Stimulated activated CD8-positive, alpha-beta memory T cell treated with anti-CD3 and anti-CD28 coated beads, Interleukin-7, amount 100 ng/mL, for 4 hours (primary cell): ENCODE measurements around the gene MTFR1L.
A peak's percentile ranks its signal among the peaks of the same experiment; 100 is the strongest.

Source experiments
- DNase-seq, 2 donors: peaks; one replicate each; pipeline ENCODE4 v3.0.0-alpha.2; 2020; ENCODE audit warnings: low read depth in 2 of 2

MTFR1L gene

DNA sequence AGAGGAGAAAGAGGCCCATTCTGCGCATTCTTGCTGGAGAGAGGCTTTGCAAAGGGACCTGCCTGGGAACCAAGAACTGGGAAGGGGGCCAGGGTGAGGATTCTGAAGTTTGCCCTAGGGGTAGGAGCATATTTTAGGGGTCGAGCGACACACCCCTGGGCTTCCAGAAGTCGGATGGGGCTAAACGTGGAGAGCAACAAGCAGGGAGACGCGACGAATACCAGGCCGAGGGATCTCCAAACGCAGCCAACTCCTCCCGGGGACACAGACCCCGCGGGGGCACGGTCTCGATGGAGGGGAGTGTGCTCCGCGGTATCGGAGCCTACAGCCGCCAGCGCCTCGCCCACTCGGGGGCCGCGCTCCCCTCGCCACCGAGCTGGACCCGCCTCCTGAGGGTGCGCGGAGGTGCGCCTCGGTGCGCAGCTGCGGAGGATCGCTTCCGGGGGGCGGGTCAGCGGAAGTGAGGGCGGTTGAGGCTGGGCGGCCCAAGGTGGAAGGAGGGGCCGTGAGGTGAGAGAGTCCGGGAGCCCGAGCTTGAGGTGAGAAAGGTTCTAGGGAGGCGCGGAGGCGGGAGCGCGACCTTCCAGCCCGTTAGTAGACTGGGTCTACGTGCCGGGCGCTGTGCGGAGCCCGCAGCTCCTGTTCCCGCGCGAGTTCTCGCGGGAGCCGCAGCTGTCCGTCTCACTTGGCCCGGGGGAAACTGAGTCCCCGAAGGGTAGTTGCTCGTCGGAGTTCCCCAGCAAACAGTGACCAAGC, at the start of gene MTFR1L:
MTFR1L (plus strand) TSS at position 464 of the 756 bp plus-strand sequence. CDS start 3,151 bp downstream, outside the sequence.
- peak; percentile 87 to 93 for DNase-seq

DNA sequence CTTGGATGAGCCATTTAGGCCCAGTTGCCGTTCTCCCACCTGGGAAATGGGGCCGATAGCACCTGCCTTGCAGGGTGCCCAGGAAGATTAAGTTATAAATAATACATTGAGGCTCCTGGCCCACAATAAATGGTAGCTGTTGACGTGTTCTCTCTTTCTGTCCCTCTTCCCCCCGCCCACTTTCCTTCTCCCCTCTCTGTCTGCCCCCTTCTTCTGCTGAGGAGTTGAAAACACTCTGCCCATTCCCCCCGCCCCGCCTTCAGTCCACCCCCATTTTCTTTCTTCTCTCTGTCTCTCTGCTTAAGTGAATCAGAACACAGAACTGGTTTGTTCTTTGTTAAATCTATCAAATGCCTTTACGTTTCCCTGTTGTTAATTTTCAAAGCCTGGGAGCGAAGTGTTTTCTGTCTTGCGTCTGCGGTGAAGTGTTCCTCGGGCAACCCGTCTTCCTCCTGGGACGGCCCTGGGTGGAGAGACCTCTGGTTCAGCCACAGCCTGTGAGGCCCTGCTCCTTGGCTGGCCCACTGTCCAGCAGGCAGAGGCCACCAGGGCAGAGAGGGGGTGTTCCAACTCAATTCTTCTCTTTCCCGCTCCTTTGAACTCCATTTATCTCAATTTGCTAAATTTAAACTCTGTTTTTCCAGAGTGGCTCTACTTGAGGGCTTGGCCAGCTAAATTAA, 49.1 kb upstream of the MTFR1L start:
- DNase-seq, result peak in 1 of 2 donors; percentile 7

DNA sequence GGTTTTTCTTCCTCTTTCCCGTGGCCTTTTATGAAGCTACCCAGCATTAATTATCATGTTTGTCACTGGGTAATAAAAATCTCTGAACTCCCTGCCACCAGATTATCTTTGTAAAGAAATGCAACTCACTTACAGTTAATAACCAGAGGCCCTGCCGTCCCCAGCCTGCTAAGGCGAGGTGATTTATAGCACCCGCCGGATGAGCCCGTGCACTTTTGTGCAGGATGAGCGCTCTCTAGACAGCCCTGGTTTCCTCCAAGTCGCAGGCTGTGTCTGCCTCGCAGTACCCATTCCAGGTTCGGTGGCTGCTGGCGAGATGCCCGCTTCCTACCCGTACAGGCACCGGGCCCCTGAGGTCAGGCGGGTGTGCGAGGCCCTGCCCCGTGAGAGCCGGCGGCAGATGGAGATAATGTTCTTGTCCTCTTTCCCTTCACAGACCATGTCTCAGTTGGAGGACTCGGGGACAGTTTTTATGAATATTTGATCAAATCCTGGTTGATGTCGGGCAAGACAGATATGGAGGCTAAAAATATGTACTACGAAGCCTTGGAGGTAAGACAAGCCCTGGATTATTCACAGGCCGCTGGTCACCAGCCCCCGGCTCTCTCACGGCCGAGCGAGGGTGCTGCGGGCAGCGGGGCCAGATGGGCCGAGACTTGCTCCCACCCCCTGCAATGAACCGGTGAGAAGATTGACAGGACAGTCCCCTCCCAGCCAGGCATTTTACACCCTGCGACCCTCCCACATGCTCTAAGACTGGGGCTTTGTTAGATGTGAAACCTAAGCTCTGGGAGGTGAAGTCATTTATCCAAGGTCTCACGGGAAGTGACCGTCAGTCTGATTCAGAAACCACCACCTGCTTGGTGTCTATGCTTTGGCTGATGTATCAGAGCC, 48.3 kb upstream of the MTFR1L start:
- DNase-seq, result no peak

DNA sequence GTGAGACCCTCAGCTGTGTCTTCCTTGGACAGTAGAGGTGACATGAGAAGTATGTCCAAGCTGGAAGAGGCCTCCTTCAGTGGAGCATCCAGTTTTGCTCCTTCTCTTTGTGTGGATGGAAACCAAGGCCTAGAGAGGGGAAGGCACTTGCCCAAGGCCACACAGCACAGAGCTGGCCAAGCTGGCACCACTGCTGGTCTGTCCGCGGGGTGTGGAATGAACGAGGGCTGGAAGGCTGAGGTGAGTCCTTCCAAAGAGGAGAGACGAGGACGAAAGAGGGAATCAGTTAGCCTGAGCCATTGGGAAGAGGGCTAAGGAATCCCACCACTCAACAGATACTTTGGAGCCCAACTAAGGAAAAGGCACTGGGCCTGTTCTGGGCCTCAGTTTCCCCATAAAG, 47.6 kb upstream of the MTFR1L start:
- no peak for DNase-seq

DNA sequence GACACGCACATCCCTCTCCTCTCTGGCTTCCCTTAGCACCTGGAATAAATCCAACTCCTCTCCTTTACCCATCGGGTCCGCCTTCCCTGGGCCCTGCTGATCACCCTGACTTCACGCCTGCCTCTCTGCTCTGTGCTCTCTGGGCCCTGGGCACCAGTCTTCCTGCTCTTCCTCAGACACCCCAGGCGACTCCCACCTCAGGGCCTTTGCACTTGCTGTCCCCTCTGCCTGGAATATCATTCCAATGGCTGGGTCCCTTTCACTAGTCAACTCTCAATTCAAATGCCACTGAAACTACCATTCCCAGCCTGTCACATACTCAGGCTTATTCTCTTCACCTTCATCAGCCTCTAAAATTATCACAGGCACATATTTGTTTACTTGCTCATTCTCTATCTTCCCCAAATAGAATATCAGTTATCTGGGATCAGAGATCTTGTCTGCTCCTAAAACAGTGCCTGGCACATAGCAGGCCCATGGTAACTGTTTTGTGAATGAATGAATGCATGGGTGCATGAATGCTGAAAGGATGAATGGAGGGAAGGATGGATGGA, 47.0 kb upstream of the MTFR1L start:
- no peak for DNase-seq

DNA sequence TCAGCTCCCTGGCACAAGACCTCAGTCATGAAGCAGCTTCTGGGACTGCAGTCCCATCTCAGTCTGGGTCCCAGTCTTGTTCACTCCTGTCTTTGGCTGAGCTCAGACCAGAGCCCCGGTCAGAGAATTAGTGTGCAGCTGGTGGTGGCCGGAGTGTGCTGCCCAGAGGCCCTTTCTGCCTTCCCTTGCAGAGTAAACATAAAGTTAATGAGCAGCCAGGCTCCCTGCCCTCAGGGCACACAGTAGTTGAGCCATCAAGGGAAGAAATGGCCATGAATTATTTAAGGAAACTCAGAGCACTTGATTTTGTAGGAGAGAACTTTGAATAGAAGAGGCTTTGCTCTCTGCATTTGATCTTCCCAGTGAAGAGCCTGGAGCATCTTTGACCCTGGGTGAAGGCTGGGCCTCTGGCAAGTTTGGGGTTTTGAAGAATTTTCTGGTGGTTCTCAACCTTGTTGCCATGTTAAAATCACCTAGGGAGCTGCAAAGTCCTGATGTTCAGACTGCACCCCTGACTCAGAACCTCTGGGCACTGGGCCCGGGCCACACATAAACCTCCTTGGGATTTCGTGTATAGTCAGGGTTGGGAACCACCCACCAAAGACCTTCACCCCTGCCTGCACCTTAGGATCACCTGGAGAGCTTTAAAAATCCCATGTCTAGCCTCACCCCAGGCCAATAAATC, 46.2 kb upstream of the MTFR1L start:
- no peak for DNase-seq

DNA sequence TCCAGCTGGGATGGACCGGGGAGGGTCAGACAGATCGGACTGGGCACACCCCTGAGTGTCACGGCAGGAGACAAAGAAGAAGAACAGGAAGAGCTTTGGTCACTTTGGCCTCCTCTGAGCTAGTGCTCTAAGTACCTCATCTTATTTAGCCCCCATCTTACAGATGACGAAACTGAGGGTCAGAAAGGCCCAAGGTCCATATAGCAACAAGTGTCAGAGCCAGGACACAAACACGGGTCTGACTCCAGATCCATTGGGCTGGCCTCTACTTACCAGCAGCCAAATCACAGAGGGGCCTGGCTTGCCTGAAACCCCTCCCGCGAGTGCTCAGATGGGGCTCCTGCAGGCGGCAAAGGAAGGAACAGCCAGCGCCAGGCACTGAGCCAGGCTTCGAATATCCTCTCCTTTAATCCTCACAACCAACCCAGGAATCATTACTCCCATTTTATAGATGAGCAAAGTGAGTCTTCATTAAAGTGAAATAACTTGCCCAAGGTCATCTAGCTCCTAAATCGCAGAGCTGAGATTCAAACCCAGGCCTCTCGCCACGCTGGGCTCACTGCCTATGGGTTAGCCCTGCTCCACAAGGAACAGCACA, 45.4 kb upstream of the MTFR1L start:
- no peak for DNase-seq

DNA sequence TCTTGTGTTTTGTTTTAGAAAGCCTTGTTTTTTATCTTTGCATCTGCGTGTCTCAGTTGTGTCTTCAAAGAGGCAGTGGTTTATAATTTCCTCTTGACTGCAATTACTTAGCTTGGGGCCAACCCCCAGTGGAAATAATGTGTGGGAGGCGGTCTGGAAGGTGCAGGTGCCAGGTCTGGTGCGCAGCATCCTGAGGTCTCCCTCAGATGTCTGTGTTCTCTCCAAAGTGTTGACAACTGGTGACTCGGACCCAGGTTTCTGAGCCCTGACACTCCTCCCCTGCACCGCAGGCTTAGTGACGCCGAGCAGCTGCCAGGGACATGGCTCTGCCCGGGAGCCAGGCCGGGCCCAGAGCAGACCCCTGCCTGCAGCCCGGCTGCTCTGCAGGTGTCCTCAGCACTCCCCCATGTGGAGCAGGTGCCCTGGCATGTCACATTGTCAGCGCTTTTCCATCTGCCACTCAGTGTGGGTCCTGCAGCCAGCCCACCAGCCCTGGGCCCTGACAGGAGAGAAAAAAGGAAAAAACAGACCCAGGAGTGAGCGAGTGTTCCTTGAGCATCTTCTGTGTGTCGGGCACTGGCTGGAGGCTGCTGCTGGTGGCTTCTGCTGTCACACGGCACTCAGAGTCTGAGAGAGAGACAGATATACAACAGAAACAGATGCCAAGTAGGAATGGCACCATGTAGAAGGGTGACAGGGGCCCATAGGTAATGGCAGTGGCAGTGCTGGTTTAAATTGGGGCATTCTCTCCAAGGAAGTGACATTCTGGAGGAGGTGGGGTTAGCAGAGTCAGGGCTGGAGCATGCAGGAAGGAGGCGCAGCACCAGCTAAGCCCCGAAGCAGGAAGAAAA, 44.6 kb upstream of the MTFR1L start:
- peak; percentile 82 to 87 for DNase-seq

DNA sequence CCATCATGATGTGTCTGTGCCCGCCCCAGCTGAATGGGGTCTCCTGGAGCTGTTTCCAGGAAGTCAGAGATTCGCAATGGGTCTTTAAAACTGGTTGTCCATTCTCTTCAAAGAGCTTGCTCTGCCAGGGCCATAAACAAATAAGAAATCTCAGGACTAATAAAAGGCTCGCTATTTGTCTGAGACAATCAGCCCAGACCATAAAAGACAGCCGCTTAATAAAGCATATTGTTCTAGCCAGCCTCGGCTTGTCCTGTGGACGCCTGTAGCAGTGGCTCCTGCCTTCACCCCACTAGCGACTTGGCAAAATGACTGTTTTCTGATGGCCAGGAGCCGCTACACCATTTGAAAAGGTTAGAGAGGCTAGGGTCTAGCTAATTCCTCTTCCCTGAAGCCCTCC, 40.4 kb upstream of the MTFR1L start:
- DNase-seq, result no peak

DNA sequence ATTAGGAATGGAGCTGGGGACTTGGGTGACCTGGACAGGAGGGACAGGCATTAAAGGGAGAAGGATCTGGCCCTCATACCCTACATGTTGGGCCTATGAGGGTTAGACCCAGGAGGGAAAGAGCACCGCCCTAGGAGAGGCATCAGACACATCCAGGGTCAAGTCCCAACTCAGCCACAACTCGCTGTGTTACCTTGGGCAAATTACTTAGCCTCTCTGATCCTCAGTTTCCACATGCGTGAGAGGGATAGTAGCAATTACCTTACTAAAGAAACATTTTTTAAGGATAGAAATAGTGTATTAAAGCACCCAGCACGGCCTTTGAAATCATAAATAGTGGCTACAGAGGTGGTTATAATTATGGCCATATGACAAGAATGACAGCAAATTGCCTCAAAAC, 39.9 kb upstream of the MTFR1L start:
- DNase-seq, result no peak

DNA sequence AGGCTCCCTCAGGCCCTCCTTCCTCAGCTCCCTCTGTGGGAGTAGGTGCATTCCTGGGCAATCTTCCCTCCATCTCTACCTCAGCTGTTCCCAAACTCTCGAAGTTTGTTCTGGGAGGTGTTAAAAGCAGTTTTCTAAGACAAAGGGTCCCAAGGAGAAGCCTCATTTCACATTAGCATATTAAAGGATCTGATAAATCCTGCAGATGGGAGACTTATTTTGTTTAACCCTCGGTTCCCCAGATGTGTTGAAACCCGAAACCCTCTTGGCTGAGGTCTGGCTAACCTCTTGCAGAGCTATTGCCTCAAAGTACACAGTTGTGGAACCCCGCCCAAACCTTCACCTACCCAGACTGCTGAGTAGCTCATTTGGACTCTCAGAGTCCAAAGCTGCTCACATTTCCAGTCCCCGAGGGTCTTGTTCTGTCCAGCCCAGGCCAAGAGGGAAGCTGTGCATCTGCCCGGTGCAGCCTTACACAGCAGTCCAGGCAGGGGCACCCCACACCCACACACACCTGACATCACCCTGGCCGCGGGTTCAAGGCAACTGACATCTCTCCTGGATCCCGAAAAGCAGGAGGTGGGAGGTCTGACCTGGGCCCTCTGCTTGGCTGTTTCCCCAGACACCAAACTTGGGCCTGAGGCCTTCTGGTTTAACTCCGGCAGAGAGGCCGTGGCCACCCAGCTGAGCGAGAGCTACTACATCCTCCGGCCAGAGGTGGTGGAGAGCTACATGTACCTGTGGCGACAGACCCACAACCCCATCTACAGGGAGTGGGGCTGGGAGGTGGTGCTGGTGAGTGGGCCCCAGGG, 39.2 kb upstream of the MTFR1L start:
- no peak for DNase-seq

DNA sequence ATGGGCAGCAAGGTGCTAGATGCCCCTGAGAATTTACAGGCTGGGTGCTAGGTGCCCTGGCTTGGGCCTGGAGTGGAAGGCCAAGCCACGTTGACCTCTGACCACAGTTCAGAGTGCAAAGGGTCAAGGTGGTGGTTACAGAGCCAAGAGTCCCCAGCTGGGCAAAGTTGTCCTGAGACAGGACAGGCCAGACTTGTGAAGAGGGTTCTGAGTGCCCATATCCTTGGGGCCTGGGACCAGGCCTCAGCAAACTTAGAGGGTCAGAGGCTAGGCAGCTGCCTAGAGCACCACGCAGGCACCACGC, 38.7 kb upstream of the MTFR1L start:
- no peak for DNase-seq

DNA sequence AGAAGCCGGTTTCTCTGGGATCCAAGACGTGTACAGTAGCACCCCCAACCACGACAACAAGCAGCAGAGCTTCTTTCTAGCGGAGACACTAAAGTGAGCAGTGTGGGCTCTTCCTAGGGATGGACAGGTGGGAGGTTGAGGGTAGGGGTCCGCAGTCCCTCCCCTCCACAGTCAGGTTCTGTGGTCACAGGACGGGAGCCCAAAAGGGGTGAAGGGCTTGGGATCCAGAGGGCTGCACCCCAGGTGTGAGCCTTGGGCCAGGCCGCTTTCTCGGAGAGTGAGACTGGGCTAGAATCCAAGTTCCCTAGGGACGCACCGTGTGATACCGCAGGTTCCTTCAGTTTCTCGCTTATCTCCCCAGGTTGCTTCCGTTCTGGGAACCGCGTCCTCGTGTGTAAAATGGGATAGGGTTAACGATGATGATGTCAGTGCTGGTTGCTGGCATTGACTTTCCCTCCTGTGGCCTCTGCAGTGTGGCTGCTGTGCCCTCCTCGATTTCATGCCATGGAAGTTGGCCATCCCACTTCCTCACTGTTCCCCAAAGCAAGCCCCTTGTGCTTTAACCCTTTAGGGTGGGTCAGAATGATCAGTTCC, 37.0 kb upstream of the MTFR1L start:
- DNase-seq, result no peak

DNA sequence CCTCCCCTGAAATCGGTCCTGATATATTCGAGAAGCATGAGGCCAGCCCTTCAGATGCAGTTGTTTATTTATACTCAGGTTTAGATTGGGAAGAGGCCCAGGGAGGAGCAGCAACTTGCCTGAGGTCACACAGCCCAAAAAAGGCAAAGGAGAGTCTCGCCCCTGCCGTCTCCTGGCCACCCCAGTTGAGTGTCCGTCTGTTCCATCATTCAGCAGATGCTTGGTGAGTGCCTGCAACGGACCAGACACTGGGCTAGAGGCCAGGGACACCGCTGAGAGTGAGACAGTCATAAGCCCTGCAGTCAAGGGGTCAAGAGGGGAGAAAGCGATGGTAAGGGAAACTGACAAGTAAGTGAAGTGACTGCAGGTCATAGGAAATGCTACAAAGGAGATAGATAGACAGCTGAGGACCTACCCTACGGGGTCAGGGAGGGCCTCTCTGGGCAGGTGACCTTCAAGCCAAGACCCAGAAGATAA, 35.1 kb upstream of the MTFR1L start:
- DNase-seq, result no peak

DNA sequence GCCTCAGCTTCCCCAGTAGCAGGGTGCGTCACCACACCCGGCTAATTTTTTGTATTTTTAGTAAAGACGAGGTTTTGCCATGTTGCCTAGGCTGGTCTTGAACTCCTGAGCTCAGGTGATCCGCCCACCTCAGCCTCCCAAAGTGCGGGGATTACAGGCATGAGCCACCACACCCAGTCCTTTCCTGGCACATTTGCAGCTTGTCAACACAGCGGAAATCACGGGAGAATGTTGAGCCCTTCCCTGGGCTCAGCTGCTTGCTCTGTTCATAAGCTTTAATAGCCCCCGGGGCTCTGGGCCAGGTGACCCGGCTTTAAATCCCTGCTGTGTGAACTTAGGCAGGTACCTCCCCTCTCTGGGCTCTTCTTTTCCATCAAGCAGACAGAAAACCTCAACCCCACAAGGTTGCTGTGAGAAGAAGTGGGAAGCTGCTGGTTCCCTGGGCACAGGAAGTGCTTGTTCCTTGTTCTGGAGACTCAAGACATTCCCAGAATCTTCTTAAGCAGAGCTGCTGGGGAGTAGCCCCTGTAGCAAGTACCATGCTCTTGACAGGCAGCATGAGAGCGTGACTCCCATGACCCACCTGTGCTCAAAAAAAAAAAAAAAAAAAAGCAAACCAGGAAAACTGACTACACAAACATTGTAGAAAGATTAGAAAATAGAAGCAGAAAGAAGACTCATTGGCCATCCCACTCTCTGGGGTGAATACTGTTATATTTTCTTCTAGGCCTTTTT, 34.3 kb upstream of the MTFR1L start:
- no peak for DNase-seq

DNA sequence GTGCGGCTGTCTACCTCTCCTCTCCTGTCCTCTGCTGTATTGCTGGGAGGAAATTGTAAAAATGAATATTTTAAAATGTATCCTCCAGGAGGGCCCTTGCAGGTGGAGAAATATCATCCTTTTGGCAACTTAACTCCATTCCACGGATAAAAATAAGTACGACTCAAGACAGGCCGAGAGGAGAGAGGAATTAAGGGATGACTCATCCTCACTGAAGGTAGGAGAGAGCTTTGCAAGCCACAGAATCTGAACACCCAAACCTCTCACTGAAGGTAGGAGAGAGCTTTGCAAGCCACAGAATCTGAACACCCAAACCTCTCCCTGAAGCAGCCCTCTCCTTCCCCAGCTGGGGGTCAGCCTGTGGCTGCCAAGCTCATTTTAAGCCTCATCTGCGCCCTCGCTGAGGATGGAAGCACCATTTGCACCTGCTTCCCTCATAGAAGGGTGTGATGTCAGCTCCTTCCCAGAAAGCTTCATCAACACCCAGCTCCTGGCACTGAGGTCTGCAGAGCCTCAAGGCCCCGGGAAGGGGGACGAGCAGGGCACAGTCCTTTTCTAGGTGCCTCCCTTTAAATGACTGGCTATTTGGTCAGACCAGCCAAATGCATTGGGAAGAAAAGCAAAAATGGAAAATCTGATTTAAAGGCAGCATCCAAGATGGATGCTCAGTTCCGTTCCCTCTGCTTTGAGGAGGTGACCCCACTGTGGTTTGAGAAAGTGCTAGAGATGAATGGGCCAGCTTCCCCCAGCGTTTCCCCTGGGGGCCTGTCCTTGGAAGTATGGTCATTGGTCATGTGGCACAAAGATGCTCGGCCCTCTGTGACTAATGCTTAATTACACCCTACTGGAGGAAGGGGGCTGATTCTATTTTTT, 32.6 kb upstream of the MTFR1L start:
- no peak for DNase-seq

DNA sequence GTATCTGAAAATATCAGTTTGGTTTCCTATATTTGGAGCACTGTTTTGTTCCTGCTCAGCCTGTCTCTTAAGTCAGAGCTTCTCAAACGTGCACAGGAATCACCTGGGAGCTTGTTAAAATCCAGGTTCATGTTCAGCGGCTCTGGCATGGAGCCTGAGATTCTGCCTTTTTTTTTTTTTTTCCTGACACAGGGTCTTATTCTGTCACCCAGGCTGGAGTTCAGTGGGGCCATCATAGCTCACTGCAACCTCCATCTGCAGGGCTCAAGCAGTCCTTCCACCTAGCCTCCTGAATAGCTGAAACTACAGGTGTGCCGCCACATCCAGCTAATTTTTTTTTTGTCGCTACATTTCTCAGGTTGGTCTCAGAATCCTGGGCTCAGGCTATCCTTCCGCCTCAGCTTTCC, 32.0 kb upstream of the MTFR1L start:
- DNase-seq, result no peak
